CD4-positive, alpha-beta T cell (primary cell): ENCODE results near the gene CCL25. TPM values are rescaled to one million over a fixed set of nuclear protein-coding genes. Genes with fewer than 3 reads are reported as not detected.

ENCODE experiments used
- ATAC-seq: fragments of 200-7000 bp; cut with Tn5 transposase; one replicate; pipeline ENCODE4 v1.10.0; 2022; ENCODE audit warnings: mild to moderate bottlenecking; ENCODE audit not compliant: poor library complexity
- CTCF ChIA-PET: fragments of 350-600 bp; sonication (Branson Sonifier 250); formaldehyde crosslinking; loops from one replicate; lab custom pipeline; 2021; ENCODE audit warnings: antibody characterized with exemption, inconsistent platforms; lab: Charles Lee
- POLR2A ChIA-PET: fragments of 350-600 bp; sonication (Branson Sonifier 250); formaldehyde crosslinking; loops from one replicate; lab custom pipeline; 2021; ENCODE audit warnings: antibody characterized with exemption, inconsistent platforms; lab: Charles Lee
- DNase-seq, 14 experiments: peaks; one replicate each; pipeline ENCODE4 v3.0.0-alpha.2; 2013 to 2020; ENCODE audit warnings: mixed read lengths in 2 of 14
- H3K27ac ChIP-seq, 2 donors: one replicate each; pipeline versions ENCODE4 v1.5.1 to v1.7.0; 2013; ENCODE audit warnings: low read length in 2 of 2, low read depth in 1 of 2, mild to moderate bottlenecking in 1 of 2
- H3K27me3 ChIP-seq, 2 experiments: 1 replicate in 1 of 2; 2 replicates in 1 of 2; pipeline versions ENCODE4 v1.6.1 to v1.7.0; 2013; ENCODE audit warnings: low read length in 2 of 2, control low read depth in 1 of 2, mild to moderate bottlenecking in 1 of 2, moderate library complexity in 1 of 2; ENCODE audit not compliant: insufficient read depth in 2 of 2, control insufficient read depth in 1 of 2
- H3K36me3 ChIP-seq: one replicate; pipeline ENCODE4 v1.6.1; 2013; ENCODE audit warnings: low read length, control low read depth; ENCODE audit not compliant: insufficient read depth
- H3K4me1 ChIP-seq: one replicate; pipeline ENCODE4 v1.6.1; 2013; ENCODE audit warnings: low read length, control low read depth; ENCODE audit not compliant: insufficient read depth
- H3K4me3 ChIP-seq: one replicate; pipeline ENCODE4 v1.5.1; 2013; ENCODE audit warnings: mild to moderate bottlenecking, low read length, moderate library complexity
- H3K9me3 ChIP-seq, 2 experiments: 1 replicate in 1 of 2; 2 replicates in 1 of 2; pipeline versions ENCODE4 v1.6.1 to v1.7.0; 2013; ENCODE audit warnings: low read length in 2 of 2, mild to moderate bottlenecking in 2 of 2, control low read depth in 1 of 2, moderate library complexity in 1 of 2; ENCODE audit not compliant: control insufficient read depth in 1 of 2, insufficient read depth in 1 of 2
- H3K27ac Mint-ChIP-seq: one replicate; pipeline ENCODE4 v1.8.0; 2020; ENCODE audit warnings: mixed read lengths
- H3K27me3 Mint-ChIP-seq: one replicate; pipeline ENCODE4 v1.8.0; 2021; ENCODE audit warnings: mixed read lengths
- H3K36me3 Mint-ChIP-seq: one replicate; pipeline ENCODE4 v1.8.0; 2021; ENCODE audit warnings: low read depth, mixed read lengths
- H3K4me1 Mint-ChIP-seq: one replicate; pipeline ENCODE4 v1.8.0; 2021; ENCODE audit warnings: low read depth, mixed read lengths
- H3K4me3 Mint-ChIP-seq: one replicate; pipeline ENCODE4 v1.8.0; 2020; ENCODE audit warnings: mild to moderate bottlenecking, mixed read lengths
- H3K9me3 Mint-ChIP-seq: one replicate; pipeline ENCODE4 v1.8.0; 2020; ENCODE audit warnings: mixed read lengths
- intact Hi-C, 2 experiments: fragments of 100-400 bp; cut with DNase I in 1 of 2; cut with micrococcal nuclease in 1 of 2; formaldehyde crosslinking; loops; one replicate each; pipeline versions ENCODE4 v1.15.1 to v1.9.0; 2023 to 2025; cut with DNase I, micrococcal nuclease
- total RNA-seq, 174 experiments: library from RNA in 2 of 174; stranded (reverse) in 2 of 174; gene quantifications; one replicate each; pipeline ENCODE4 v1.2.3 and lab custom pipeline; 2021 to 2026
- TF ChIP-seq, protein P1 (sequence below): fragments of 200-600 bp; IDR thresholded peaks from one replicate; pipeline ENCODE4 v1.8.0; 2022; ENCODE audit warnings: antibody characterized with exemption, mild to moderate bottlenecking

CCL25 gene
- total RNA-seq, 2 experiments from 2014 or later, result not detected

GRCh38 chr19:8039231-8039630, 13.3 kb upstream of the CCL25 start:
- ChIA-PET POLR2A (no interaction called here), CTCF (interaction anchor here (0.7 kb wide), 1 partner anchor 201 kb away, joined by 3 read pairs; no protein-coding TSS in a partner anchor)
- Histone ChIP-seq H3K27me3 (peaks cover 0 to 2% of the 10 kb centered on the region in 2 experiments), H3K4me1 (no peaks in the 10 kb centered on the region), H3K27ac (no peak overlapping the region), H3K36me3 (no peaks in the 10 kb centered on the region), H3K4me3 (no peak overlapping the region), H3K9me3 (no peaks in the 10 kb centered on the region)
- Mint-ChIP-seq H3K4me3 (no peak overlapping the region), H3K27me3 (peaks cover 4% of the 10 kb centered on the region), H3K4me1 (no peaks in the 10 kb centered on the region), H3K9me3 (no peaks in the 10 kb centered on the region), H3K36me3 (no peaks in the 10 kb centered on the region), H3K27ac (no peak overlapping the region)
- no peak for DNase-seq
- no peak for ATAC-seq
- TF ChIP-seq, protein P1, sequence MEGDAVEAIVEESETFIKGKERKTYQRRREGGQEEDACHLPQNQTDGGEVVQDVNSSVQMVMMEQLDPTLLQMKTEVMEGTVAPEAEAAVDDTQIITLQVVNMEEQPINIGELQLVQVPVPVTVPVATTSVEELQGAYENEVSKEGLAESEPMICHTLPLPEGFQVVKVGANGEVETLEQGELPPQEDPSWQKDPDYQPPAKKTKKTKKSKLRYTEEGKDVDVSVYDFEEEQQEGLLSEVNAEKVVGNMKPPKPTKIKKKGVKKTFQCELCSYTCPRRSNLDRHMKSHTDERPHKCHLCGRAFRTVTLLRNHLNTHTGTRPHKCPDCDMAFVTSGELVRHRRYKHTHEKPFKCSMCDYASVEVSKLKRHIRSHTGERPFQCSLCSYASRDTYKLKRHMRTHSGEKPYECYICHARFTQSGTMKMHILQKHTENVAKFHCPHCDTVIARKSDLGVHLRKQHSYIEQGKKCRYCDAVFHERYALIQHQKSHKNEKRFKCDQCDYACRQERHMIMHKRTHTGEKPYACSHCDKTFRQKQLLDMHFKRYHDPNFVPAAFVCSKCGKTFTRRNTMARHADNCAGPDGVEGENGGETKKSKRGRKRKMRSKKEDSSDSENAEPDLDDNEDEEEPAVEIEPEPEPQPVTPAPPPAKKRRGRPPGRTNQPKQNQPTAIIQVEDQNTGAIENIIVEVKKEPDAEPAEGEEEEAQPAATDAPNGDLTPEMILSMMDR, result no peak
- intact Hi-C loops, result no loop called here

GRCh38 chr19:8041531-8041931, 11.0 kb upstream of the CCL25 start:
- DNase-seq, result no peak
- no peak for ATAC-seq
- no peaks in the 10 kb centered on the region for H3K36me3 ChIP-seq
- H3K4me3 ChIP-seq, result no peak overlapping the region
- Mint-ChIP-seq H3K4me3 (no peak overlapping the region), H3K27me3 (peaks cover 4% of the 10 kb centered on the region), H3K9me3 (no peaks in the 10 kb centered on the region), H3K4me1 (no peaks in the 10 kb centered on the region), H3K27ac (no peak overlapping the region), H3K36me3 (no peaks in the 10 kb centered on the region)
- TF ChIP-seq, protein P1, result no peak
- POLR2A ChIA-PET, result no interaction called here
- H3K27ac ChIP-seq, result no peak overlapping the region
- H3K4me1 ChIP-seq, result no peaks in the 10 kb centered on the region
- intact Hi-C loops, result no loop called here
- CTCF ChIA-PET, result no interaction called here
- no peaks in the 10 kb centered on the region for H3K9me3 ChIP-seq
- H3K27me3 ChIP-seq, result peaks cover 0 to 2% of the 10 kb centered on the region in 2 experiments

DNA sequence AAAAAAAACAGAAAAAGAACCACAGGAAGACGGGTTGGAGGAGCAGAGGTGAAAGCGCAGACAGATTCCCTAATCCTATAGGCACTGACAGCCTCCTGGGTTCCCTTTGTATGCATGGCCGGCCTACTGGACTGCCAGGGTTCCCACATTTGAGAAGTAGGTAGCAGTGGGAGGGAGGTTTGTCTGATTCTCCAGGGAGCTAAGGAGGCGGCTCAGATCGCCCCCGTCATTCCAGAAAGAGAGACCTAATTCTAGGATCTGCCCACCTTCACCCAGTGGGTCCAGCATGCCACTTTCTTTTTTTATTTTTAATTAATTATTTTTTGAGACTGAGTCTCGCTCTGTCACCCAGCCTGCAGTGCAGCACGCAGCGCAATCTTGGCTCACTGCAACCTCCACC, 9.7 kb upstream of the CCL25 start:
- H3K9me3 Mint-ChIP-seq, result no peaks in the 10 kb centered on the region
- TF ChIP-seq, protein P1, result no peak
- no peaks in the 10 kb centered on the region for H3K9me3 ChIP-seq
- H3K4me1 ChIP-seq, result no peaks in the 10 kb centered on the region
- POLR2A ChIA-PET, result no interaction called here
- H3K4me3 Mint-ChIP-seq, result no peak overlapping the region
- CTCF ChIA-PET, result no interaction called here
- H3K27me3 Mint-ChIP-seq, result peaks cover 8% of the 10 kb centered on the region
- no peak overlapping the region for H3K4me3 ChIP-seq
- H3K27me3 ChIP-seq, result peaks cover 0 to 2% of the 10 kb centered on the region in 2 experiments
- DNase-seq, result no peak
- no peak overlapping the region for H3K27ac Mint-ChIP-seq
- no peak overlapping the region for H3K27ac ChIP-seq
- no peaks in the 10 kb centered on the region for H3K36me3 Mint-ChIP-seq
- H3K36me3 ChIP-seq, result no peaks in the 10 kb centered on the region
- H3K4me1 Mint-ChIP-seq, result no peaks in the 10 kb centered on the region
- ATAC-seq, result no peak
- intact Hi-C loops, result no loop called here
